Breast epithelium (tissue), 3 donors: ENCODE data around the gene RASL10B.

Experiments
- CTCF ChIP-seq, 3 donors: fragments of 450-650 bp; IDR thresholded peaks; one replicate each; pipeline ENCODE4 v1.5.1; 2016 to 2017; ENCODE audit warnings: antibody characterized with exemption in 3 of 3, mild to moderate bottlenecking in 3 of 3, moderate library complexity in 3 of 3
- POLR2A ChIP-seq: fragments of 450-650 bp; IDR thresholded peaks from one replicate; pipeline ENCODE4 v1.6.1; 2016; ENCODE audit warnings: antibody characterized with exemption, mild to moderate bottlenecking, moderate library complexity

DNA sequence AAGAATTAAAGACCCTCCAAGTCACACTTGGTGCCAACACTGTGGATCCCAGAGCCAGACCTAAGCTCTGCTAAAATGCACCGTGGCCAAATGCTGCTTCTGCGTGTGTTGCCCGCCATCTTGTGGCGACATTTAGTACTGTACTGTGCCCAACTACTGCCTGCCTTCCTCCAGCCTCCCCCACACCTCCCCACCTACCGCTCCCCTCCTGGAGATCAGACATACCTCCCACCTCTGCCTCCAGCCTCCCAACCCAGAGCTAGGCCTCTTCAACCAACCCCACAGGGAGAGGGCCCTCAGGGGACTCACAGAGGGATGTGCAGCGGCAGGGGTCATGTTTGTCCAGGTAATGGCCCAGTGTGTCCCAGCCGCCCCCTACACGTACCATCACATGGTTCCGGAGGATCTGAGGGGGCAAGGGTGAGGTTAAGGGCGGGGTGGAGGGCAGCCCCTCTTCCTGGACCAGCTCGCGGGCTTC, 16.1 kb downstream of the RASL10B start:
- TF ChIP-seq CTCF (IDR thresholded peaks at IDR 0.05) (peak; percentile 80 to 94 (median 89)), POLR2A (no peak)
